Neural cell (in vitro differentiated cells): ENCODE data around the gene TEX14. TPM values are rescaled to one million over a fixed set of nuclear protein-coding genes. Genes with fewer than 3 reads are reported as not detected.

ENCODE experiments used
- H2AFZ ChIP-seq: fragments of 200-600, 300-800 bp; sonication (generic), shearing (Covaris generic); 2 replicates; pipeline ENCODE4 v1.6.0; 2014; ENCODE audit warnings: low read depth, mild to moderate bottlenecking, antibody characterized with exemption, low read length, moderate library complexity
- H3F3A ChIP-seq: fragments of 200-600 bp; shearing (Covaris generic); 2 replicates; pipeline ENCODE4 v1.6.1; 2016; ENCODE audit warnings: mild to moderate bottlenecking, moderate library complexity, mixed read lengths, antibody characterized with exemption, low read length; ENCODE audit not compliant: insufficient read depth, poor library complexity, severe bottlenecking
- H3K27ac ChIP-seq: fragments of 200-600, 300-800 bp; sonication (generic), shearing (Covaris generic); 2 replicates; pipeline ENCODE4 v1.5.1; 2014; ENCODE audit warnings: mild to moderate bottlenecking, low read length, moderate library complexity
- H3K27me3 ChIP-seq: fragments of 300-800, 200-600 bp; sonication (generic), shearing (Covaris generic); 2 replicates; pipeline ENCODE4 v1.6.0; 2014; ENCODE audit warnings: mild to moderate bottlenecking, low read depth, low read length, moderate library complexity; ENCODE audit not compliant: insufficient read depth
- H3K36me3 ChIP-seq: fragments of 300-800, 200-600 bp; sonication (generic), shearing (Covaris generic); 2 replicates; pipeline ENCODE4 v1.5.1; 2014; ENCODE audit warnings: mild to moderate bottlenecking, antibody characterized with exemption, low read length, moderate library complexity; ENCODE audit not compliant: insufficient read depth
- H3K4me2 ChIP-seq: fragments of 300-800, 200-600 bp; sonication (generic), shearing (Covaris generic); 2 replicates; pipeline ENCODE4 v1.6.0; 2014; ENCODE audit warnings: mild to moderate bottlenecking, low read length
- H3K4me3 ChIP-seq: fragments of 300-800, 200-600 bp; sonication (generic), shearing (Covaris generic); 2 replicates; pipeline ENCODE4 v1.5.1; 2014; ENCODE audit warnings: mild to moderate bottlenecking, low read length, moderate library complexity
- H3K79me2 ChIP-seq: fragments of 200-600 bp; shearing (Covaris generic); replicated peaks from 2 replicates; pipeline ENCODE4 v1.6.0; 2014; ENCODE audit warnings: mild to moderate bottlenecking, low read length, moderate library complexity; ENCODE audit not compliant: insufficient read depth
- H3K9ac ChIP-seq: fragments of 300-800, 200-600 bp; sonication (generic), shearing (Covaris generic); 2 replicates; pipeline ENCODE4 v1.6.1; 2016; ENCODE audit warnings: mild to moderate bottlenecking, low read length, mixed read lengths
- H3K9me2 ChIP-seq: fragments of 200-600 bp; shearing (Covaris generic); 2 replicates; pipeline ENCODE4 v1.6.1; 2016; ENCODE audit warnings: mild to moderate bottlenecking, low read length, mixed read lengths; ENCODE audit not compliant: insufficient read depth
- H3K9me3 ChIP-seq: fragments of 200-600, 300-800 bp; sonication (generic), shearing (Covaris generic); 2 replicates; pipeline ENCODE4 v1.6.1; 2016; ENCODE audit warnings: mild to moderate bottlenecking, mixed run types, low read length, moderate library complexity, mixed read lengths
- H4K20me1 ChIP-seq: fragments of 200-600 bp; shearing (Covaris generic); 2 replicates; pipeline ENCODE4 v1.6.1; 2016; ENCODE audit warnings: mild to moderate bottlenecking, mixed run types; ENCODE audit not compliant: insufficient read depth
- EP300 ChIP-seq: fragments of 450-650 bp; conservative IDR thresholded peaks from 2 replicates; pipeline ENCODE4 v1.6.1; 2014; ENCODE audit warnings: antibody characterized with exemption, mild to moderate bottlenecking, moderate library complexity; ENCODE audit not compliant: poor library complexity, severe bottlenecking
- EZH2 ChIP-seq: fragments of 200-600, 300-800 bp; shearing (Covaris generic), sonication (generic); IDR thresholded peaks from 2 replicates; pipeline ENCODE4 v1.6.1; 2014; ENCODE audit warnings: antibody characterized with exemption, low read length, borderline replicate concordance, mild to moderate bottlenecking; ENCODE audit not compliant: insufficient read depth, poor library complexity, severe bottlenecking
- MXI1 ChIP-seq: fragments of 450-650 bp; conservative IDR thresholded peaks from 2 replicates; pipeline ENCODE4 v1.6.1; 2014; ENCODE audit warnings: antibody characterized with exemption, mild to moderate bottlenecking; ENCODE audit not compliant: poor library complexity, severe bottlenecking
- POLR2AphosphoS5 ChIP-seq: IDR thresholded peaks from 2 replicates; pipeline ENCODE4 v1.6.1; 2012
- RAD21 ChIP-seq: fragments of 450-650 bp; conservative IDR thresholded peaks from 2 replicates; pipeline ENCODE4 v1.6.1; 2014; ENCODE audit warnings: antibody characterized with exemption, mild to moderate bottlenecking, moderate library complexity
- SMC3 ChIP-seq: fragments of 450-650 bp; conservative IDR thresholded peaks from 2 replicates; pipeline ENCODE4 v1.6.1; 2014; ENCODE audit warnings: antibody characterized with exemption, mild to moderate bottlenecking, moderate library complexity; ENCODE audit not compliant: poor library complexity
- TAF1 ChIP-seq: IDR thresholded peaks from 2 replicates; pipeline ENCODE4 v1.6.1; 2012; ENCODE audit warnings: low read depth
- polyA plus RNA-seq: library from polyadenylated mRNA; depleted of rRNA; stranded (reverse); fragments of >200 nt; gene quantifications from 2 replicates; pipeline ENCODE4 v1.2.3, GENCODE V29; 2014
- TF ChIP-seq, protein P1 (sequence below): fragments of 450-650 bp; IDR thresholded peaks from 2 replicates; pipeline ENCODE4 v1.5.1; 2014; ENCODE audit warnings: antibody characterized with exemption, mild to moderate bottlenecking, moderate library complexity; ENCODE audit not compliant: poor library complexity, severe bottlenecking
- TF ChIP-seq, protein P2 (sequence below): IDR thresholded peaks from 2 replicates; pipeline ENCODE4 v1.6.1; 2012; ENCODE audit warnings: borderline replicate concordance

TEX14 gene
- polyA plus RNA-seq, 1 donor from 2014 or later: 1.4 TPM

- Histone ChIP-seq H3K9ac (no peak overlapping the region), H3K79me2 (no peaks in the 10 kb centered on the region), H3K9me2 (no peaks in the 10 kb centered on the region), H3K27ac (no peak overlapping the region), H3F3A (no peaks in the 10 kb centered on the region), H3K4me2 (no peak overlapping the region), H2AFZ (no peak overlapping the region), H4K20me1 (no peaks in the 10 kb centered on the region), H3K4me3 (no peak overlapping the region), H3K9me3 (no peaks in the 10 kb centered on the region), H3K27me3 (no peaks in the 10 kb centered on the region), H3K36me3 (no peaks in the 10 kb centered on the region)
- TF ChIP-seq EP300 (no peak), POLR2AphosphoS5 (no peak), EZH2 (no peak), SMC3 (no peak), TAF1 (no peak), MXI1 (no peak), RAD21 (no peak)
- TF ChIP-seq, protein P1, sequence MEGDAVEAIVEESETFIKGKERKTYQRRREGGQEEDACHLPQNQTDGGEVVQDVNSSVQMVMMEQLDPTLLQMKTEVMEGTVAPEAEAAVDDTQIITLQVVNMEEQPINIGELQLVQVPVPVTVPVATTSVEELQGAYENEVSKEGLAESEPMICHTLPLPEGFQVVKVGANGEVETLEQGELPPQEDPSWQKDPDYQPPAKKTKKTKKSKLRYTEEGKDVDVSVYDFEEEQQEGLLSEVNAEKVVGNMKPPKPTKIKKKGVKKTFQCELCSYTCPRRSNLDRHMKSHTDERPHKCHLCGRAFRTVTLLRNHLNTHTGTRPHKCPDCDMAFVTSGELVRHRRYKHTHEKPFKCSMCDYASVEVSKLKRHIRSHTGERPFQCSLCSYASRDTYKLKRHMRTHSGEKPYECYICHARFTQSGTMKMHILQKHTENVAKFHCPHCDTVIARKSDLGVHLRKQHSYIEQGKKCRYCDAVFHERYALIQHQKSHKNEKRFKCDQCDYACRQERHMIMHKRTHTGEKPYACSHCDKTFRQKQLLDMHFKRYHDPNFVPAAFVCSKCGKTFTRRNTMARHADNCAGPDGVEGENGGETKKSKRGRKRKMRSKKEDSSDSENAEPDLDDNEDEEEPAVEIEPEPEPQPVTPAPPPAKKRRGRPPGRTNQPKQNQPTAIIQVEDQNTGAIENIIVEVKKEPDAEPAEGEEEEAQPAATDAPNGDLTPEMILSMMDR: no peak
- TF ChIP-seq, protein P2, sequence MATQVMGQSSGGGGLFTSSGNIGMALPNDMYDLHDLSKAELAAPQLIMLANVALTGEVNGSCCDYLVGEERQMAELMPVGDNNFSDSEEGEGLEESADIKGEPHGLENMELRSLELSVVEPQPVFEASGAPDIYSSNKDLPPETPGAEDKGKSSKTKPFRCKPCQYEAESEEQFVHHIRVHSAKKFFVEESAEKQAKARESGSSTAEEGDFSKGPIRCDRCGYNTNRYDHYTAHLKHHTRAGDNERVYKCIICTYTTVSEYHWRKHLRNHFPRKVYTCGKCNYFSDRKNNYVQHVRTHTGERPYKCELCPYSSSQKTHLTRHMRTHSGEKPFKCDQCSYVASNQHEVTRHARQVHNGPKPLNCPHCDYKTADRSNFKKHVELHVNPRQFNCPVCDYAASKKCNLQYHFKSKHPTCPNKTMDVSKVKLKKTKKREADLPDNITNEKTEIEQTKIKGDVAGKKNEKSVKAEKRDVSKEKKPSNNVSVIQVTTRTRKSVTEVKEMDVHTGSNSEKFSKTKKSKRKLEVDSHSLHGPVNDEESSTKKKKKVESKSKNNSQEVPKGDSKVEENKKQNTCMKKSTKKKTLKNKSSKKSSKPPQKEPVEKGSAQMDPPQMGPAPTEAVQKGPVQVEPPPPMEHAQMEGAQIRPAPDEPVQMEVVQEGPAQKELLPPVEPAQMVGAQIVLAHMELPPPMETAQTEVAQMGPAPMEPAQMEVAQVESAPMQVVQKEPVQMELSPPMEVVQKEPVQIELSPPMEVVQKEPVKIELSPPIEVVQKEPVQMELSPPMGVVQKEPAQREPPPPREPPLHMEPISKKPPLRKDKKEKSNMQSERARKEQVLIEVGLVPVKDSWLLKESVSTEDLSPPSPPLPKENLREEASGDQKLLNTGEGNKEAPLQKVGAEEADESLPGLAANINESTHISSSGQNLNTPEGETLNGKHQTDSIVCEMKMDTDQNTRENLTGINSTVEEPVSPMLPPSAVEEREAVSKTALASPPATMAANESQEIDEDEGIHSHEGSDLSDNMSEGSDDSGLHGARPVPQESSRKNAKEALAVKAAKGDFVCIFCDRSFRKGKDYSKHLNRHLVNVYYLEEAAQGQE: no peak
Measured at GRCh38 chr17:58593123-58593522, 98.7 kb downstream of the TEX14 start.

GRCh38 chr17:58591455-58591854, 100.4 kb downstream of the TEX14 start:
- H4K20me1 ChIP-seq: no peaks in the 10 kb centered on the region
- no peak overlapping the region for H3K4me2 ChIP-seq
- no peaks in the 10 kb centered on the region for H3K9me3 ChIP-seq
- H3K36me3 ChIP-seq: no peaks in the 10 kb centered on the region
- no peak for TF ChIP-seq SMC3
- TF ChIP-seq, protein P1: no peak
- no peak for TF ChIP-seq POLR2AphosphoS5
- no peak for TF ChIP-seq RAD21
- no peak for TF ChIP-seq EP300
- no peak for TF ChIP-seq MXI1
- TF ChIP-seq, protein P2: no peak
- no peak for TF ChIP-seq TAF1
- no peak for TF ChIP-seq EZH2
- no peak overlapping the region for H3K9ac ChIP-seq
- no peaks in the 10 kb centered on the region for H3F3A ChIP-seq
- H3K4me3 ChIP-seq: no peak overlapping the region
- no peak overlapping the region for H2AFZ ChIP-seq
- no peaks in the 10 kb centered on the region for H3K27me3 ChIP-seq
- no peaks in the 10 kb centered on the region for H3K79me2 ChIP-seq
- H3K9me2 ChIP-seq: no peaks in the 10 kb centered on the region
- H3K27ac ChIP-seq: no peak overlapping the region
